NB4 (cell line): ENCODE data around the gene PNPLA1.
A peak's percentile ranks its signal among the peaks of the same experiment; 100 is the strongest.

Experiments used
- DNase-seq: peaks from one replicate; pipeline ENCODE4 v3.0.0; 2010; ENCODE audit warnings: low read depth
- H3K4me3 ChIP-seq: one replicate; pipeline ENCODE4 v1.5.1; 2011; ENCODE audit warnings: mild to moderate bottlenecking, low read depth, low read length, moderate library complexity
- CTCF ChIP-seq: IDR thresholded peaks from one replicate; pipeline ENCODE4 v1.5.1; 2012; ENCODE audit warnings: low read depth, low read length
- MYC ChIP-seq: IDR thresholded peaks from 2 replicates; pipeline ENCODE4 v1.6.1; 2011; ENCODE audit warnings: low read depth, low read length
- POLR2A ChIP-seq: IDR thresholded peaks from 2 replicates; pipeline ENCODE4 v1.6.1; 2011; ENCODE audit warnings: mild to moderate bottlenecking; ENCODE audit not compliant: insufficient read length; ENCODE audit errors: extremely low read depth
- TF ChIP-seq, protein P1 (sequence below): IDR thresholded peaks from 2 replicates; pipeline ENCODE4 v1.6.1; 2011; ENCODE audit warnings: low read depth, low read length

The PNPLA1 gene

DNA sequence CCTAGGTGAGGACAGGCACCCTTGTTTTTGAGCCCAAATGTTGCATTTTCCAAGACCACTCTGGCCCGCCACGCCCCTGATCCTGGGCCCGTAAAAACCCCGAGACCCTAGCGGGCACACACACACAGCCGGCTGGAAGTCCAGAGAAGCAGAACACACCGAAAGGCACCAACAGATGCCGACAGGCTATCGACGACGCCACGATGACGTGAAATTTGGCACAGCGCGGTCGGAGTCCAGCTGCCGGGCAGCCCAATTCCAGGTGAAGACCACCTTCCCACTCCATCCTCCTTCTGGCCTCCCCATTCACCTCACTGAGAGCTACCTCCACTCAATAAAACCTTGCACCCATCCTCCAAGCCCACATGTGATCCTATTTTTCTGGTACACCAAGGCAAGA is 34.0 kb upstream of the PNPLA1 start:
- no peak overlapping the region for H3K4me3 ChIP-seq
- no peak for DNase-seq
- TF ChIP-seq, protein P1, sequence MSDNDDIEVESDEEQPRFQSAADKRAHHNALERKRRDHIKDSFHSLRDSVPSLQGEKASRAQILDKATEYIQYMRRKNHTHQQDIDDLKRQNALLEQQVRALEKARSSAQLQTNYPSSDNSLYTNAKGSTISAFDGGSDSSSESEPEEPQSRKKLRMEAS: no peak
- TF ChIP-seq MYC (no peak), POLR2A (no peak), CTCF (no peak)

- TF ChIP-seq MYC (no peak), CTCF (no peak), POLR2A (no peak)
- TF ChIP-seq, protein P1: no peak
- DNase-seq: no peak
- H3K4me3 ChIP-seq: no peak overlapping the region
These were observed 30.1 kb upstream of the PNPLA1 start for GRCh38 chr6:36239774-36240173.

DNA sequence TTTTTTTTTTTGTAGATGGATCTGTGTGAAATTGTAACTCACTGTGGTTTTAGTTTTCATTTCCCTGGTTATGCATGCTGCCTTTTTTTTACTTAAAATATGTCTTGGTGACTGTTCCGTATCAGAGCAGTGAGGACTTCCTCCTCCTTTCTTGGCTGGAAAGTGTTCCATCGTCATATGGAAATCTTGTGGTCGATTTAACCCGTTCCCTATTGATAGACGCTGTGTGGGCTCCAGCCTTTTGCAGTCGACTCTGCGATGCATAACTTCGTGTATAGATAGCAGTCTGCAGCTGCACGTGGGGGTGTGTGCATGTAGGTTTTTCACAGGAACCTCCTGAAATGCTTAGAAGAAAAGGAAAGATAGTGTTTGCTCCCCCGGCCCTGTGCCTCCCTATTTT is 28.1 kb upstream of the PNPLA1 start:
- TF ChIP-seq, protein P1: peak; percentile 12; the same call in 1 of the 2 replicates
- TF ChIP-seq CTCF (no peak), MYC (no peak)
- peak; percentile 67 for DNase-seq
- no peak overlapping the region for H3K4me3 ChIP-seq

DNA sequence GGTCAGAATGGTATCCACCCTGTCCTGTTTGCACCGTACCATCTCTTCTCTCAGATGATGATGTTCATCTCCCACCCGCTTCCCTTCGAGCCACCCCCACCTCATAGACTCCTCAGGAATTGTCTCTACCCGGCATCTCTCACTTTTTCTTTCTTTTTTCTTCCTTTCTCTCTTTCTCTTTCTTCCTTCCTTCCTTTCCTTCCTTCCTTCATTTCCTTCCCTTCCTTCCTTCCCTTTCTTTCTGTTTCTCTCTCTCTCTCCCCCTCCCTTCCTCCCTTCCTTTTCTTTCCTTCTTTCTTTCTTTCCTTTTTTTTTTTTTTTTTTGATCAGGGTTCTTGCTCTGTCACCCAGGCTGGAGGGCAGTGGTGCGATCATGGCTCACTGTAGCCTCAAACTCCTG is 27.7 kb upstream of the PNPLA1 start:
- no peak overlapping the region for H3K4me3 ChIP-seq
- no peak for DNase-seq
- TF ChIP-seq, protein P1: no peak
- TF ChIP-seq POLR2A (no peak), CTCF (no peak), MYC (no peak)

- H3K4me3 ChIP-seq: no peak overlapping the region
- TF ChIP-seq CTCF (no peak), MYC (no peak), POLR2A (no peak)
- TF ChIP-seq, protein P1: no peak
- no peak for DNase-seq
These were observed 27.2 kb upstream of the PNPLA1 start for GRCh38 chr6:36242626-36243025.

DNA sequence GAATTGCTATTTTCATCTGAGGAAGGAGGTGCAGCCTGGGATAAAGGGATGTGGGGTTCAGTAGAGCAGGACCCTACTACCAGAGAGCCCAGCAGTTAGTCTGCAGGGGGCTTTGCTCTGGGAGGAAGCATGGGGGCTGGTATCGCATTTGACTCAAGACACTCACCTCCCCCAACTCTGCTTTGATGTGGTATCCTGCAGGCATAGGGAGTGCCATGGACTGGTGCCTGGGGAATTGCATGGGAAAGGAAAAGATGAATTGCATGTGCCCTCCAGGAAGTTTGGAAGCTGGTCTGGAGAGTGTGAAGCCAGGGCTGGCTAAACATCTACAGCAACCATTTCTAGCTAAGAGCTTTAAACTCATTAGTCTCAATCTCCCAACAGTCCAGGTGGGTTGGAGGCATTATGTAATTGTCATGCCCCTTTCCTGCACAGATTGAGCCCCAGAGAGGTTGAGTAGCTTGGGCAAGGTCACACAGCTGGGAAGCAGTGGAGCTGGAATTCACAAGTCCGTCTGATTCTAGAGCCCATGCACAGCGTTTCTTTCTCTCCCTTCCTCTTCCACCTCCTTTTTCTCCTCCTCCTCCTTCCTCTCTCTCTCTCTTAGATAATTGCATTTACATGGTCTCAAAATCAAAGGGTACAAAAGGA is 26.2 kb upstream of the PNPLA1 start:
- DNase-seq: no peak
- no peak overlapping the region for H3K4me3 ChIP-seq
- TF ChIP-seq MYC (no peak), CTCF (no peak), POLR2A (no peak)
- TF ChIP-seq, protein P1: no peak
